ENCODE data around the gene TACC2. TPM values are rescaled to one million over a fixed set of nuclear protein-coding genes. Genes with fewer than 3 reads are reported as not detected.

The TACC2 gene
- total and polyA plus RNA-seq, 2 donors (not counting 3 experiments of a cell fraction or from before 2014, with no cell fraction given) = 14.4 to 46.2 TPM

DNA sequence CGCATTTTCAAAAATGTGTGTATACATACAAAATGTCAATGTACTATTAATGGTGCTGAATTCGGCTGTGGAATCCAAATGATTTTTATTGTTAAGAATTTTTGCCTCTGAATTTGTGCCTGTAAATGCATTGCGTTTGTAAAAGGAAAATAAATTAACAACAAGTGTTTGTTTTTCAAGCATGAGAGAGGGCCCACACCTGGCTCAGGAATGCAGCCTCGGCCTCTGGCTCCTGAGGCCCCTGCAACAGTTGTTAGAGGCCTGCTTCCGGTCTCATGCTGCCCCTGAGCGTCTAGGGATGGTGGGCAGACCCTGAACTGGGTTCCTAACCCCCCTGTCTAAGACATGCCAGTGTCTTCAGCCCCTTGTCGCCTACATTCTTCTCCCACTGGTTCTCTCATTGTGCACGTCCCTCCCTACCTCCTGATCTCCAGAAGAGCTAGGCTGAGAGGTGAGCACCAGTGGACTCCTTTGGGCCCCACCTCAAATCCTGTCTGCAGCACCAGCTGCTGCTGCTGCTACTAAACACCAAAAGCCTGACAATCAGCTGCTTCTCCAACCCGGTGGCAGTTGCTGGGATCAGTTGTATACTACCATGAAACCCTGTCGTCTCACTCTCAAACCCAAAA lies 280.2 kb downstream of the TACC2 start:
- Histone ChIP-seq H3K36me3 (ENCODE audit: control insufficient read depth in 2 of 2, extremely low read depth in 1 of 2, insufficient read depth in 2 of 2, low read length in 2 of 2) (no peaks in the 10 kb centered on the region), H3K9me3 (replicated peaks; ENCODE audit: control insufficient read depth, insufficient read depth, low read length) (no peaks in the 10 kb centered on the region), H3K27ac (ENCODE audit: insufficient read depth, low read depth, low read length) (no peak overlapping the region), H3K4me1 (ENCODE audit: control insufficient read depth, extremely low read depth, insufficient read depth, low read length) (peaks cover 19% of the 10 kb centered on the region), H3K9me1 (replicated peaks; ENCODE audit: control insufficient read depth, extremely low read depth, insufficient read depth, low read length) (no peaks in the 10 kb centered on the region), H3K79me2 (ENCODE audit: control insufficient read depth, insufficient read depth, low read length) (no peaks in the 10 kb centered on the region), H3K27me3 (ENCODE audit: control insufficient read depth in 2 of 2, insufficient read depth in 2 of 2, low read length in 2 of 2) (no peaks in the 10 kb centered on the region), H3K4me2 (ENCODE audit: insufficient read depth, low read length) (no peak overlapping the region), H2AFZ (ENCODE audit: low read depth, low read length) (no peak overlapping the region), H3K9ac (replicated peaks; ENCODE audit: extremely low read depth, insufficient read depth, low read length) (no peak overlapping the region), H3K4me3 (replicated peaks in 1 of 3; ENCODE audit: insufficient read depth in 1 of 3, low read depth in 1 of 3, low read length in 3 of 3) (no peak overlapping the region), H4K20me1 (replicated peaks; ENCODE audit: control insufficient read depth, extremely low read depth, insufficient read depth, low read length) (no peaks in the 10 kb centered on the region)
- intact Hi-C loops (cut with micrococcal nuclease) (no loop called here), dilution Hi-C loops (cut with MboI; ENCODE audit: extremely low pct_ligation_motif_present, low sequenced_read_pairs) (no loop called here)
- POLR2A ChIA-PET = no interaction called here
- CTCF ChIA-PET = interaction anchor here (1.0 to 2.5 kb wide), 13 partner anchors 10 to 379 kb away, joined by 3 to 40 read pairs (median 7); no protein-coding TSS in a partner anchor
- no peak for TF ChIP-seq FOS (IDR thresholded peaks at IDR 0.05; ENCODE audit: borderline replicate concordance, insufficient read depth, low read length)
- TF ChIP-seq GATA2 (IDR thresholded peaks at IDR 0.05; ENCODE audit: insufficient read depth, insufficient read length, low read depth, low read length) = no peak
- no peak for TF ChIP-seq JUN (IDR thresholded peaks at IDR 0.05; ENCODE audit: borderline replicate concordance, insufficient read depth, insufficient read length, low read depth)
- TF ChIP-seq MAX (IDR thresholded peaks at IDR 0.05; ENCODE audit: insufficient read depth, insufficient read length) = no peak
- TF ChIP-seq POLR2A (IDR thresholded peaks at IDR 0.05; ENCODE audit: low read depth, low read length) = no peak
- TF ChIP-seq, protein P1, sequence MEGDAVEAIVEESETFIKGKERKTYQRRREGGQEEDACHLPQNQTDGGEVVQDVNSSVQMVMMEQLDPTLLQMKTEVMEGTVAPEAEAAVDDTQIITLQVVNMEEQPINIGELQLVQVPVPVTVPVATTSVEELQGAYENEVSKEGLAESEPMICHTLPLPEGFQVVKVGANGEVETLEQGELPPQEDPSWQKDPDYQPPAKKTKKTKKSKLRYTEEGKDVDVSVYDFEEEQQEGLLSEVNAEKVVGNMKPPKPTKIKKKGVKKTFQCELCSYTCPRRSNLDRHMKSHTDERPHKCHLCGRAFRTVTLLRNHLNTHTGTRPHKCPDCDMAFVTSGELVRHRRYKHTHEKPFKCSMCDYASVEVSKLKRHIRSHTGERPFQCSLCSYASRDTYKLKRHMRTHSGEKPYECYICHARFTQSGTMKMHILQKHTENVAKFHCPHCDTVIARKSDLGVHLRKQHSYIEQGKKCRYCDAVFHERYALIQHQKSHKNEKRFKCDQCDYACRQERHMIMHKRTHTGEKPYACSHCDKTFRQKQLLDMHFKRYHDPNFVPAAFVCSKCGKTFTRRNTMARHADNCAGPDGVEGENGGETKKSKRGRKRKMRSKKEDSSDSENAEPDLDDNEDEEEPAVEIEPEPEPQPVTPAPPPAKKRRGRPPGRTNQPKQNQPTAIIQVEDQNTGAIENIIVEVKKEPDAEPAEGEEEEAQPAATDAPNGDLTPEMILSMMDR (IDR thresholded peaks at IDR 0.05; ENCODE audit: extremely low read depth in 1 of 2, insufficient read depth in 1 of 2, low read depth in 1 of 2, low read length in 2 of 2) = no peak
- TF ChIP-seq EZH2 (IDR thresholded peaks at IDR 0.05; ENCODE audit: borderline replicate concordance, low read depth, low read length, severe bottlenecking) = no peak
- TF ChIP-seq POLR2AphosphoS5 (IDR thresholded peaks at IDR 0.05; ENCODE audit: insufficient read depth, low read depth, low read length) = no peak
- no peak for TF ChIP-seq MYC (IDR thresholded peaks at IDR 0.05; ENCODE audit: low read depth, low read length)
- FAIRE-seq (no peak), DNase-seq (ENCODE audit: low read depth, low spot score) (no peak)
- BruUV-seq (replicated peaks) = no TSS peak
